Measurements from ENCODE around the gene KCNH4. TPM values are rescaled to one million over a fixed set of nuclear protein-coding genes. Genes with fewer than 3 reads are reported as not detected.

The KCNH4 gene
- total RNA-seq, 6 experiments from 2014 or later = 0.11 TPM; not detected in 5

GRCh38 chr17:42109086-42109485, 71.9 kb downstream of the KCNH4 start:
- intact Hi-C loops (cut with DNase I) = no loop called here
- TF ChIP-seq CTCF (IDR thresholded peaks at IDR 0.05) (no peak), POLR2A (IDR thresholded peaks at IDR 0.05) (no peak)
- H3K36me3 ChIP-seq = peaks cover 0 to 22% (median 0%) of the 10 kb centered on the region in 4 donors

DNA sequence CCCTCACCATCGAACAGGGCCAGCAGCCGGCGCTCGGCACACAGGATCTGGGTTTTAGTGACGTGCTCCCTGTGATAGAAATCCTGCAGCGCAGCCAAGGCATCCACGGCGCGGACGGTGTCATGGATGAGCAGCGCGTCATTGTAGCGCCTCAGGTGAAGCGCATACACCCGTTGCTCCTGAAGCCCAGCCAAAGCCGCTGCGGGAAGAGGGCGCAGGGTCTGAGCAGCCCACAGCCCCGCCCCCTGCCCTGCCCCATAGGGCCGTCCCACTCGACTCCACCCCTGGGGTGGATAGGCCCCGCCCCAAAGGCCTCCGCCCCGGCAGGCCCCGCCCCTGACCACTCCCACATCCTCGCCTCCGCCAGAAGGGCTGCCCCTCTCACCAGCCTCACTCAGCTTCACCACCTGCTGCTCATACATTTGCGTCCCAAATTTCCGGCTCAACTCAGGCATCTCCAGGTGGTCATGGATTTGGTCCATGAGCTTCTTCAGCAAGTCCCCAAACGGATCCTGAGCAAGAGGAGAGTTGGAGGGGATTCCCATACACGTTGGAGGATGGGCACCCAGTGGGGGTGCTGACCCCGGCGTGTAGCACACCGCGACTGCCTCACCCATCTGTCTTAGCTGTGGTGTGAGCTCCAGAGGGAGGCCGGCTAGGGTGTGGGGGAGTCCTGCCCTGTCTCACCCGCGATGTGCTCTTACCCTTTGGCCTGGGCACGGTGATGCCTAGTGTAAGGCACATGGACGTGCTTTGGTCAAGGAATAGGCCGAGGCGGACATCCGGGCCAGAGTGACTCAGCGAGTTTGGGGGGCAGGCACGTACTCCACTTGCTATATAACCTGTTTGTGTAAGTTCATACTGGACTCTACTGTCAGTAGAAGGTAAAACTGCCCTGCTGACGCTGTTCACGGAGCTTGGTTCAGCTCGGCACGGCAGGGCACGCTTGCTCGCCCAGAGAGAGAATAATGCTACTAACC, 73.1 kb downstream of the KCNH4 start:
- intact Hi-C loops (cut with DNase I) = no loop called here
- no peak for TF ChIP-seq CTCF (IDR thresholded peaks at IDR 0.05)
- no peak for TF ChIP-seq POLR2A (IDR thresholded peaks at IDR 0.05)
- no peaks in the 10 kb centered on the region for H3K9me3 ChIP-seq
- H3K4me1 ChIP-seq = peaks cover 0 to 39% (median 11%) of the 10 kb centered on the region in 4 donors
- 41% methylated on average over 10 of the region's 51 CpGs for WGBS (ENCODE audit: insufficient coverage, low coverage, low lambda C conversion rate, missing lambda C conversion rate)
- no peak overlapping the region for H3K27ac ChIP-seq
- H3K4me3 ChIP-seq = no peak overlapping the region
- peaks cover 0 to 24% (median 0%) of the 10 kb centered on the region in 4 donors for H3K36me3 ChIP-seq
- peak; percentile 14 to 50 (median 34) for ATAC-seq
- no peaks in the 10 kb centered on the region for H3K27me3 ChIP-seq
- peak; percentile 62 to 78 (median 73) for DNase-seq

More at GRCh38 chr17:42109086-42109485, 71.9 kb downstream of the KCNH4 start:
- peak in 3 of 4 donors; percentile 5 to 34 (median 29) for ATAC-seq
- no peak overlapping the region for H3K27ac ChIP-seq
- H3K4me3 ChIP-seq = no peak overlapping the region
- DNase-seq = peak in 2 of 3 donors; percentile 82 to 83
- H3K4me1 ChIP-seq = peaks cover 0 to 43% (median 13%) of the 10 kb centered on the region in 4 donors
- WGBS (ENCODE audit: insufficient coverage, low coverage, low lambda C conversion rate, missing lambda C conversion rate) = 46% methylated on average over 6 of the region's 9 CpGs
- H3K27me3 ChIP-seq = no peaks in the 10 kb centered on the region
- H3K9me3 ChIP-seq = no peaks in the 10 kb centered on the region

GRCh38 chr17:42107124-42107523, 73.8 kb downstream of the KCNH4 start:
- WGBS (ENCODE audit: insufficient coverage, low coverage, low lambda C conversion rate, missing lambda C conversion rate) = 44% methylated on average over 5 of the region's 6 CpGs
- H3K36me3 ChIP-seq = peaks cover 0 to 24% (median 0%) of the 10 kb centered on the region in 4 donors
- DNase-seq (no peak), ATAC-seq (no peak)
- intact Hi-C loops (cut with DNase I) = no loop called here
- H3K27me3 ChIP-seq = no peaks in the 10 kb centered on the region
- no peak for TF ChIP-seq CTCF (IDR thresholded peaks at IDR 0.05)
- no peak for TF ChIP-seq POLR2A (IDR thresholded peaks at IDR 0.05)
- no peak overlapping the region for H3K4me3 ChIP-seq
- peaks cover 0 to 36% (median 9%) of the 10 kb centered on the region in 4 donors for H3K4me1 ChIP-seq
- no peak overlapping the region for H3K27ac ChIP-seq
- H3K9me3 ChIP-seq = no peaks in the 10 kb centered on the region

Other genes starting within 250 kb of the KCNH4 start
- gene CNP, start 214.3 kb downstream of the KCNH4 start, total RNA-seq = 10 to 100 TPM; 30.1 to 42.7 (median 33.0) TPM
- gene DNAJC7, start 163.7 kb downstream of the KCNH4 start, total RNA-seq = 10 to 100 TPM; 32.7 to 40.3 (median 35.2) TPM
- 10 to 100 TPM; 11.1 to 27.0 (median 12.3) TPM for gene NKIRAS2, start 161.1 kb downstream of the KCNH4 start, total RNA-seq
- gene C17orf113, start 130.5 kb downstream of the KCNH4 start, total RNA-seq = under 1 TPM; 0.06 to 0.42 (median 0.12) TPM
- gene ZNF385C, start 82.7 kb downstream of the KCNH4 start, total RNA-seq = 1 to 10 TPM in 1 of 6 experiments, under 1 TPM in 2, not detected in 3; 0.11 to 1.2 (median 0.11) TPM
- 10 to 100 TPM in 4 of 6 experiments, 1 to 10 TPM in 2; 9.0 to 27.9 (median 19.6) TPM for gene DHX58, start 68.4 kb downstream of the KCNH4 start, total RNA-seq
- 10 to 100 TPM; 14.3 to 36.4 (median 21.3) TPM for gene KAT2A, start 59.8 kb downstream of the KCNH4 start, total RNA-seq
- gene HSPB9, start 58.3 kb downstream of the KCNH4 start, total RNA-seq = 1 to 10 TPM in 2 of 6 experiments, under 1 TPM in 4; 0.38 to 1.6 (median 0.85) TPM
- gene RAB5C, start 26.2 kb downstream of the KCNH4 start, total RNA-seq = 100 to 1,000 TPM in 1 of 6 experiments, 10 to 100 TPM in 5; 54.0 to 108 (median 65.3) TPM
- gene HCRT, start 4.3 kb upstream of the KCNH4 start, total RNA-seq = not detected
- 10 to 100 TPM in 5 of 6 experiments, 1 to 10 TPM in 1; 8.8 to 23.9 (median 12.8) TPM for gene GHDC, start 13.4 kb upstream of the KCNH4 start, total RNA-seq
- 10 to 100 TPM; 21.2 to 29.0 (median 26.7) TPM for gene STAT5B, start 95.2 kb upstream of the KCNH4 start, total RNA-seq
- gene STAT5A, start 107.4 kb upstream of the KCNH4 start, total RNA-seq = 10 to 100 TPM in 1 of 6 experiments, 1 to 10 TPM in 5; 4.8 to 11.5 (median 7.7) TPM
- 100 to 1,000 TPM; 108 to 267 (median 208) TPM for gene STAT3, start 207.3 kb upstream of the KCNH4 start, total RNA-seq
- 10 to 100 TPM in 5 of 6 experiments, 1 to 10 TPM in 1; 8.7 to 29.6 (median 17.4) TPM for gene CAVIN1, start 242.1 kb upstream of the KCNH4 start, total RNA-seq